Gastrocnemius medialis (tissue), 4 donors: ENCODE data around the gene AUNIP.

ENCODE experiments used
- POLR2A ChIP-seq, 2 donors: fragments of 450-650 bp; IDR thresholded peaks; one replicate each; pipeline ENCODE4 v1.6.1; 2017; ENCODE audit warnings: antibody characterized with exemption in 2 of 2, mild to moderate bottlenecking in 2 of 2, moderate library complexity in 2 of 2
- TF ChIP-seq, protein P1 (sequence below), 5 experiments: fragments of 450-650 bp in 3 of 5; fragments of 200-600 bp in 2 of 5; sonication (generic) in 2 of 5; IDR thresholded peaks in 4 of 5; conservative IDR thresholded peaks in 1 of 5; 1 replicate in 4 of 5; 2 replicates in 1 of 5; pipeline ENCODE4 v1.5.1; 2016 to 2019; ENCODE audit warnings: antibody characterized with exemption in 5 of 5, mild to moderate bottlenecking in 3 of 5, moderate library complexity in 3 of 5

GRCh38 chr1:25871086-25871703 lies 11.9 kb upstream of the AUNIP start:
- TF ChIP-seq, protein P1, sequence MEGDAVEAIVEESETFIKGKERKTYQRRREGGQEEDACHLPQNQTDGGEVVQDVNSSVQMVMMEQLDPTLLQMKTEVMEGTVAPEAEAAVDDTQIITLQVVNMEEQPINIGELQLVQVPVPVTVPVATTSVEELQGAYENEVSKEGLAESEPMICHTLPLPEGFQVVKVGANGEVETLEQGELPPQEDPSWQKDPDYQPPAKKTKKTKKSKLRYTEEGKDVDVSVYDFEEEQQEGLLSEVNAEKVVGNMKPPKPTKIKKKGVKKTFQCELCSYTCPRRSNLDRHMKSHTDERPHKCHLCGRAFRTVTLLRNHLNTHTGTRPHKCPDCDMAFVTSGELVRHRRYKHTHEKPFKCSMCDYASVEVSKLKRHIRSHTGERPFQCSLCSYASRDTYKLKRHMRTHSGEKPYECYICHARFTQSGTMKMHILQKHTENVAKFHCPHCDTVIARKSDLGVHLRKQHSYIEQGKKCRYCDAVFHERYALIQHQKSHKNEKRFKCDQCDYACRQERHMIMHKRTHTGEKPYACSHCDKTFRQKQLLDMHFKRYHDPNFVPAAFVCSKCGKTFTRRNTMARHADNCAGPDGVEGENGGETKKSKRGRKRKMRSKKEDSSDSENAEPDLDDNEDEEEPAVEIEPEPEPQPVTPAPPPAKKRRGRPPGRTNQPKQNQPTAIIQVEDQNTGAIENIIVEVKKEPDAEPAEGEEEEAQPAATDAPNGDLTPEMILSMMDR (IDR thresholded peaks at IDR 0.05 in 4 of 5, conservative IDR thresholded peaks at IDR 0.05 in 1 of 5), result no peak
- no peak for TF ChIP-seq POLR2A (IDR thresholded peaks at IDR 0.05)
